ENCODE results near the gene IL1F10.
"Not testable (repeated sequence)": the region's sequence is repeated elsewhere in the genome, so short reads cannot be mapped to it uniquely, and the experiment has no call there.

Gene IL1F10

DNA sequence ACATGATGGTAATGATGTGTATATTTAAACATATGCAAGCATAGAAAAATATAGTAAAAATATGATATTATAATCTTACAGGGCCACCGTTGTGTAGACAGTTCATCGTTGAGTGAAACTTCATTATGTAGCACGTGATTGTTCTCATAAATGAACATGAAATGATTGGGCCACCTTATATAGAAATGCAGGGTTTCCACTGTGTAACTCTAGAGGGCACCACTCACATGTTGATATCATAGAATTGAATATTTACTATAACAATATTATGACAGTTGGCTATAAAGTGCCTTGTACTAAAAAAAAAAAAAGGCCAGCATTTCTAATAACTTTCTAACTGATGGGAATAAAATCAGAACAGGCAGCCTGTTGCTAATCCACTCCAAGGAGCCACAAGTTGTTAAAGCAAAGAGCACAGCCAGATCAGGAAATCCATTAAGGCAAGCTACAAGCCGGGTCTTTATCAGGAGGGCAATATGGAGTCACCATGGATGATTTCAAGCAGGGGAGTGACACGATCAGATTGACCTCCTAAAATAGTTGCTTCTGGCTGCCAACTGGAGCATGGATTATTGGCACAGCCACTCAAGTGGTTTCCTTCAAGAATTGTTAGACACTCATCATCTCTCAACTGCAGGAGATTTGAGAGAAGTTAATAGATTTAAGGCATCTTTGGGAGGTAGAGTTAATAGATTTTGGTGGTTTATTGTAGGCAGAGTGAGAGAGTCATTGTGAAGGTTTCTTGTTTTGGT is 16.7 kb downstream of the IL1F10 start:
- DNase-seq = peak; percentile 24

DNA sequence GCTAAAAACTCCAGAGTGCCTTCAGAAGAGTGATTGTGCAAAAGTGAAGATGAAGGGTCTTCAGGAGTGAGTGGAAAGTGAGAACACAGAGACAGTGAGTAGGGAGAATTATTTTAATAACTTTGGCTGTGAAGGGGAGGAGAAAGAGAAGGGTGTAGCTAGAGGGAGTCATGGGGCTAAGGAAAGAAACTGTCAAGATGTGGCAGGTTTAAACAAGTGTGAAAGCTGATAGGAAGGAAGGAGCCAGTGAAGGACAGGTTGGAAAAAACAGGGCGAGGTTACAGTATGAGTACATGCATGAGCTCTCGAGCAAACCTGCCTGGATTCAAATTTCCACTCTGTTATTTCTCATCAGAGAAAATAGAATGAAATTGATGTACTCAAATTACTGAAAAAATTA is 17.8 kb downstream of the IL1F10 start:
- no peak for DNase-seq

DNA sequence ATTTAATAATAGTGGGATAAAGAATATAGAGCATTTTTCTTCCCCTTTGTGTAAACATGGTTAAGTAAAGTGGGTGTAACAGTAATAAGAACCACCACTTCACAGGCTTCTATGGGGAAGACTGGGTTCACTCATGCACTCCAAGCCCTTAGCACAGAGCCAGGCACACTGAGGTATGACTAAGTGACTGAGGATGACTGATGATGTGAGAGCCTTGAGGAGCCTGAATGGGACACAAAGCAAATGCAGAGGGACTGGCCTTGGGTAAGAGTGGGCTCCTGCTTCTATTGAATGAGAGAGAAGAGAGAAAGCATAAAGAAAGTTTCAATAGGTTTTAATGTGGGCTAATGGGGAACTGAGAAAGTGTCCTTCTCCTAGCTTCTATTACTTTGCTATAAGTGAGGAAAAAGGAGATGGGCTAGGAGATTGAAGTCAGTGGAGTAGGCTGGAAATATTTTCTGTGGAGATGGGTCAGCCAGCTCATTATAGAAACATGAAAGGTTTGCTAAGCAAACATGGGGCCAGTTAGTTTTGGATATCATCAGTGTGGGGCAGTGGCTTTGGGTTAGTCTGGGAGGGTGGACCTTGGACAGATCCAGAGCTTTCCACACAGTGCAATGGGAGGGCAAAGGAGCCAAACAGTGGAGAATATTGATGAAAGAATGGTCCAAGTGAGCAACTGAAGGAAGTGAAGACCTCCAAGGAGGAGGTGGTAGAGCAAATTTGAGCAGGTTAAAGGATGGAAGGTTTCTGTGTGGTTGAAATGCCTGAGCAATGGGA is 20.6 kb downstream of the IL1F10 start:
- no peak for DNase-seq

DNA sequence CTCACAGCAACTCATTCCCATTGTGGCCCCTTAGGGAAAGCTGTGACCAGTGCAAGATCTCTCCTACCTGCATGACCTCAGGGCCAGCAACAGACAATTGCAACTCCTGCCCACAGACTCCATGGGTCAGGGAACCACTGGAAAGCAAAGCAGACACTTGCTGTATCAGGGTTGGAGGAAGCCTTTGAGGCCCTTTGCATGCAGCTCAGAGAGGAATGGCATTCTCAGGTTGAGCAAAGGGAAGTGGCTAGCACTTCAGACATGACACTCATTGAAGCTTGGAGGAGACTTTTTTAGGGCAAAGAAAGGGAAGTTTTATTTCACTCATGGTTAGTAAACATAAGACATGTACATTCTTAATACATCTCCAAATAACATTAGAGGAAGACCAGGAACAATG is 22.1 kb downstream of the IL1F10 start:
- DNase-seq = peak; percentile 6

DNA sequence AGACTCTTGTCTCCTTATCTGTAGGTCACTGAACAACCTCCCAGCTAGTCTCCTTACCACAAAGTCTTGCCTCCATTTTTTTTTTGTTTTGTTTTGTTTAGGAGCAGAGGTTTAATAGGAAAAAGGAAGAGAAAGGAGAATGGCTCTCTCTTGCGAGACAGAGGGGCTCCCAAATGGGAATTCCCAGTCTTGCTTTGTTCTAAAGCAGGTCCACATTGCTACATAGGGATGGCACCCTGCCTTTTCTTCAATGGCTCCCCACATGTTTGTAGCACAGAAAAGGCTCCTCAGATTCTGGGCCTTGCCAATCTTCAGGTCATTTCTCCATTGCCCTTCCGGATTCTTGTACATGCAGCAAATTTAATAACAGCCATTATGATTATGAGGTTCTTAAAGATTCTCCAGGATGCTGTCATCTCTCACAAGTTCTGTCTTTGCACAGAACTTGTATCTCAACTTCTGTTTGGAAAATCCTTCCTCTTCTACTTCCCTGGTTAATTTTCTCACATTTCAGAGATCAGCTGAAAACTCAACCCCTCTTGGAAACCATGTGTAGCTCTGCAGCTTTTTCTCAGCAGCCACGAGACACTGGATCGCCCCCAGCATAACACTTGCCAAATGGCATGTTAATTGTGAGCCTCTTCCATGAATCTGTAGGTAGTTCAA is 23.6 kb downstream of the IL1F10 start:
- DNase-seq = no peak

DNA sequence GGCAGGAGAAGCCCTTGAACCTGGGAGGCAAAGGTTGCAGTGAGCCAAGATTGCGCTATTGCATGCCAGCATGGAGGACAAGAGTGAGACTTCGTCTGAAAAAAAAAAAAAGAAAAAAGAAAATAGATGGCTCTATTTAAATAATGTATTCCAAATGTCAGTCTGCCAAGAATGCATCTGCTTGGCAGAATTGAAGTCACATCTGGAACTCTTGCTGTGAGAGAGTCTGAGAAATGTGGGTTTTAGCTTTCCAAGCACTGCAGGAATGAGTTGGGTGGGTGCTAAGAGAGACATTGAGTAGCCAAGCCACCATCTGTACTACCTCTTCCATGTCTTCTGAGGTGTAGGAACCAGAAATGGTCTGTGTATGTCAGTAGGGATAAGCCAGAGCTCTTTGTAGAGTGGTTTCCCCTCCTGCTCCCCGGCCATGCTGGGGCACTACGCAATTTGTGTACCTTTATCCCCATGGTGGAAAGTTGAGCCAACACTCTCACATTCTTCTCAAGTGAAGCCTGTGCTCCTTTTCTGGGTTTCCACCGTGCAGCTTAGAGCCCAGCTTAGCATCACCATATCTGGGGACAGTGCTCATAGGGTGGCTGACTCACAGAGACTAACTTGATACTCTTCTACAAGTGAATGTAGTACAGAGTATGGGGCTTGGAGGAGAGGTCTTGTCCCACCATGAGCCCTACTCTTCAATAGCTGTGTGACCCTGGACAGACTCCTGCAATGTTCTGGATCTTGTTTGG is 25.3 kb downstream of the IL1F10 start:
- no peak for DNase-seq

DNA sequence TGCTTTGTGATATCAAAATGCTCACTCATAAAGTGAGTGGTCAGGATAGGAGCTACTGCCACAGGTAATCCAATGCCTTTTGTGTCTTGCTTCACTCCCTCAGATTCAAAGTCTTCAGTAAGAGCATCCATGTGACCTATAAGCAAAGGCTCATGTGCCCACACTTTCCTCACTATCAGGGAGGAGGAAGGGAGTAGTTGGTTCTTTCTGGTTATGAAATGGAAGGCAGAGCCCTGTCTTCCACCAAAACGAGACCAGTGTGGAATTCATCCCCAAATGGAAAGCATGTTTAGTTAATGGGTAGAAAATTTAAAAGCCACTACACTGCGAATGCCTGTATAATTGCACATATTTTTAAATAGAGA is 25.8 kb downstream of the IL1F10 start:
- no peak for DNase-seq

DNA sequence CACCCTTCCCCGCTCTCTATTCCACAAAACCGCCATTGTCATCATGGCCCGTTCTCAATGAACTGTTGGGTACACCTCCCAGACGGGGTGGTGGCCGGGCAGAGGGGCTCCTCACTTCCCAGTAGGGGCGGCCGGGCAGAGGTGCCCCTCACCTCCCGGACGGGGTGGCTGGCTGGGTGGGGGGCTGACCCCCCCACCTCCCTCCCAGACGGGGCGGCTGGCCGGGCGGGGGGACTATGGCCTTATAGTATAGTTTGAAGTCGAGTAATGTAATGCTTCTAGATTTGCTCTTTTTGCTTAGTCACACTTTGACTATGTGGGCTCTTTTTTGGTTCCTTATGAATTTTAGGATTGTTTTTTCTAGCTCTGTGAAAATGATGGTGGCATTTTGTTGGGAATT is 28.5 kb downstream of the IL1F10 start:
- not testable (repeated sequence) for DNase-seq

DNA sequence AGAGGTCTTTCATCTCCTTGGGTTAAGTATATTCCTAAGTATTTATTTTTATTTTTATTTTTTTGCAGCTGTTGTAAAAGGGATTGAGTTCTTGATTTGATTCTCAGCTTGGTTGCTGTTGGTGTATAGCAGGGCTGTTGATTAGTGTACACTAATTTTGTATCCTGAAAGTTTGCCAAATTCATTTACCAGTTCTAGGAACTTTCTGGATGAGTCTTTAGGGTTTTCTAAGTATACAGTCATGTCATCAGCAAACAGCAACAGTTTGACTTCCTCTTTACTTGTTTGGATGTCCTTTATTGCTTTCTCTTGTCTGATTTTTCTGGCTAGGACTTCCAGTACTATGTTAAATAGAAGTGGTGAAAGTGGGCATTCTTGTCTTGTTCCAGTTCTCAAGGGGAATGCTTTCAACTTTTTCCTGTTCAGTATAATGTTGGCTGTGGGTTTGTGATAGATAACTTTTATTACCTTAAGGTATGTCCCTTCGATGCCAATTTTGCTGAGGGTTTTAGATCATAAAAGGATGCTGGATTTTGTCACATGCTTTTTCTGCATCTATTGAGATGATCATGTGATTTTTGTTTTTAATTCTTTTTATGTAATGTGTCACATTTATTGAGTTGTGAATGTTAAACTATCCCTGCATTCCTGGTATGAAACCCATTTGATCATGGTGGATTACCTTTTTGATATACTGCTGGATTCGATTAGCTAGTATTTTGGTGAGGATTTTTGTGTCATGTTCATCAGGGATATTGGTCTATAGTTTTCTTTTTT is 29.3 kb downstream of the IL1F10 start:
- not testable (repeated sequence) for DNase-seq

DNA sequence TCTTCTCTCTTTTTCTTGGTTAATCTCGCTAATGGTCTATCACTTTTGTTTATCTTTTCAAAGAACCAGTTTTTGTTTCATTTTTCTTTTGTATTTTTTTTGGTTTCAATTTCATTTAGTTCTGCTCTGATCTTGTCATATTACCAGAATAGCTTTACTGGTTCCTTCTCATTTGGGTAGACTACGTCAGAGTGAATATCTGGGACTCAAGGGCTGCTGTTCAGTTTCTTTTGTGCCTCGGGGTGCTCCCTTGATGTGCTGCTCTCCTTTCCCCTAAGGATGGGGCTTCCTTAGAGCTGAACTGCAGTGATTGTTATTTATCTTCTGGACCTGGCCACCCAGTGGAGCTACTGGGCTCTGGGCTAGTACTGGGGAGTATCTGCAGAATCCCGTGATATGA is 30.3 kb downstream of the IL1F10 start:
- no peak for DNase-seq

DNA sequence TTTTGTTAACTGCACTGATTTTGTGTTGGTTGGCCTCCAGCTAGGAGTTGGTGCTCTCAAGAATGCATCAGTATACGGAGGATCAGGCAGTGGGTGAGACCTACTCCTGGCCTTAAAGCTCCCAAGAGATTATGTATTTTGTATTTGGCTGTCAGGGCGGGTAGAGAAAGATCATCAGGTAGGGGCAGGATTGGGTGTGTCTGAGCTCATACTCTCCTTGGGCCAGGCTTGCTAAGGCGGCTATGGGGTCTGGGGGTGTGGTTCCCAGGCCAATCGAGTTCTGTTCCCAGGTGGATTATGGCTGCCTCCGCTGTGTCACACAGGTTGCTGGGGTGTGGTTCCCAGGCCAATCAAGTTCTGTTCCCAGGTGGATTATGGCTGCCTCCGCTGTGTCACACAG is 30.8 kb downstream of the IL1F10 start:
- no peak for DNase-seq

DNA sequence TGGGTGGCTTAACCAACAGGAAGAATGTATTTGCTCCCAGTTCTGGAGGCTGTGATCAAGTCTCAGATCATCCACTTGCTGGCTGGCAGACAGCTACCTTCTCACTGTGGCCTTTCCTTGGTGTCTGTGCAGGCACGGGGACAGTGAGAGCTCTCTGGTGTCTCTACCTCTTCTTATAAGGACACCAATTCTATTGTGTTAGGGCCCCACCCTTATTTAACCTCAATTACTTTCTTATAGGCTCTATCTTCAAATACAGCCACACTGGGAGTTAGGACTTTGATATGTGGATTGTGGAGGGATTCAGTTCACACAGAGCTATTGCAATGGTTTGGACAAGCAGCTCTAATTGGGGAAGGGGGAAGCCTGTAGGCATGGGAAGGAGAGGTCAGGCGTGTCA is 34.4 kb downstream of the IL1F10 start:
- DNase-seq = no peak

DNA sequence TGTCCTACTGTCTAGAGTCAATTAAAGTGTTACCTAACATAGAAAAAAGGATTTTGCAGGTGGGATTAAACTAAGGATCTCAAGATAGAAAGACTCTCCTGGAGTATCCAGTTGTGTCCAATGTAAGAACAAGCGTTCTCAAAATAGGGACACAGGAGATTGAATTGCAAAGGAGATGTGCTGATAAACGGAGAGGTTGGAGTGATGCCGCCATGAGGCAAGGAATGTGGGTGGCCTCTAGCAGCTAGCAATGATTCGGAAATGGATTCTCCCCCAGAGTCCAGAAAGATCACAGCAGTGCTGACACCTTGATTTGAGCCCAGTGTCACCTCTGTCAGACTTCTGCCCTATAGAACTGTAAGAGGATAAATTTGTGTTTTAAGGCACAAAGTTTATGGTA is 35.5 kb downstream of the IL1F10 start:
- no peak for DNase-seq

DNA sequence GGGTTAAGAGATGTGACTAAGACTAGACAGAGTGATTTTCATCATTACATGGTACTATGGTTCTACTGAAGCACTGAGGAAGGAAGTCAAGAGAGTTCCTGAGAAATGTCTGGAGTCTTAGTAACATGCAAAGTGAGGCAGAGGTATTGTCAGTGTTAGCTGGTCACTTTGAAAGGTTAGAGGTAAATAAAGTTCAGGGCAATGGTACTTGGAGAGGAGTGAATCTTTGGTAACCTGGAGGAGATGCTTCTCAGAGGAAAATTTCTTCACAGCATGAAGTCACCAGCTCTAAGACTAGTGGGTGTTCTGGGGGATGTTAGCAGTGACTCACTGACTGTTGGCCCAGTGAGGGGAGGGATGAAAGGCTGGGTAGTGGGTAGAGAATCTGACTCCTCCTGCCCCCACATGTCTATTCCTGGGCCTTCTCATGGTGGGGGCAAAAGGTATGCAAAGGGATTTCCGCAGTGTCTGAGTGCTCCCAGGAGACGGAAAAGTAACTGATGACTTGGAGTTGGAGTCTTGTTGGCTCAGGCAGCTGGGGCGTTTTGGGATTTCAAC is 36.4 kb downstream of the IL1F10 start:
- DNase-seq = no peak

DNA sequence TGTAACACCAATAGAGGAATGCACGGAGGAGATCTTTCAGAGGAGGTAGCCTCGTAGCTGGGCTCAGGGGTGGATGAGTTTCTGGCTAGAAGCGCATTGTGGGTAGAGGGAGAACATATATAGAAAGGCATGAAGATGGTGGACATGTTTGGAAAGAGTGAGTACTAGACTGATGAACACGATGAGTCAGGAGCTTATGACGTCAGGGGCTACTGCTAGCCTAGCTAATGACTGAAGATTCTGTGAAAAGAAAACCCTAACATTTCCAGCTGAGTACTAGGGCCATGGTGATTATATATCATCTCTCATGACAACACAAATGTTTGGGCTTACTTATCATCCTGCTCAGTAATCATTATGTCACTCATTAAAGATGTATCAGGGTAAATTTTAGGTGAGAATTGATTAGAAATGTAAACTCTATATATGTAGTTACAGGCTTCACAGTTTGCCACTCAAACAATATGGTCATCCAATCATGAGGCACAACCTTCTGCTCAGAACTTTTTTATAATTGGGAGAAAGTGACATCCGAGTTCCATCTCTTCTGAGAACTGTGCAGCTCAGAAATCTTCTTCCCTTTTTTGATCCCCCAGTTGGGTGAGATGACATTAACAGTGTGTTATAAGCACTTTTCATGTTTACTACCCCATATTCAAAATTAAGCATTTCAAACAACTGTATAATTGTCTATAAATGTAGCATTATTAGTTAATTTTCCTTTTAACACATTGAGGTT is 37.4 kb downstream of the IL1F10 start:
- DNase-seq = no peak

DNA sequence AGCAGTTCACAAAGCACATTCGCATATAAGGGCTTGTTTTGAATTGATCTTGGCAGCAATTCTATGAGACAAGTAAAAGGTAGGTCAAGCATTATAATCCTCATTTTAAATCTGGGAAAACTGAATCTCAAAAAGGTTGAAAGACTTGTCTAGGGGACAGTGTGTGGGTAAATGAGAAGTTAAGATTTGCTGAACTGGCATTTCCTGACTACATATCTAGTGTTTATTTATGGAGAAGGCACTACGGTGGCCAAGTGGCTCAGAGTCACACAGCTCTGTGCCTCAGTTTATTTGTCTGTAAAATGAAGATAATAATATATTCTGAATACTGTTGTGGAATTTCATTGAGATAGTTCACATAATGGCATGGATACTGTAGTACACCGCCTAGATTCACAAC is 43.4 kb downstream of the IL1F10 start:
- no peak for DNase-seq

DNA sequence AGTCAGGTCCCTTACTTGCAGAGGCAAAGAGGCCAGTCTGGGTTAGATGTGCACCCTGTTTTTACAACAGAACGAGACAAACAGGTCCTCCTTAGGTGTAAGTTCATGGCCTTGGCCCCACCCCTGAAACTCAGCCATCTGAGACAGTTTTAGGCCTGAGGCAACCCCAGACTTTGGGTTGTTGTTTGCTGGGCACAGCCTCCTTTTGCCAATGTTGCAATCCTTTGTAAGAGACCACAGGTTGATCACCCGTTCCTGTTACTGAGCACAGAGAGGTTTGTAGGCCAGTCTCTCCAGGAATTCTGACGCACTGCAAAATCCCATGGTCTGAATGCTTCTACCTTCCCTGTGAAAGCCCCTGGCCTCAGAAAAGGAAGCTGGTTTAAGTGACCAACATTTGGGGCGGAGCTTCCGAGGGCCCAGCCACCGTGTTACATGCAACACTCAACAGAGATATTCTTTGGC is 44.1 kb downstream of the IL1F10 start:
- DNase-seq = no peak

DNA sequence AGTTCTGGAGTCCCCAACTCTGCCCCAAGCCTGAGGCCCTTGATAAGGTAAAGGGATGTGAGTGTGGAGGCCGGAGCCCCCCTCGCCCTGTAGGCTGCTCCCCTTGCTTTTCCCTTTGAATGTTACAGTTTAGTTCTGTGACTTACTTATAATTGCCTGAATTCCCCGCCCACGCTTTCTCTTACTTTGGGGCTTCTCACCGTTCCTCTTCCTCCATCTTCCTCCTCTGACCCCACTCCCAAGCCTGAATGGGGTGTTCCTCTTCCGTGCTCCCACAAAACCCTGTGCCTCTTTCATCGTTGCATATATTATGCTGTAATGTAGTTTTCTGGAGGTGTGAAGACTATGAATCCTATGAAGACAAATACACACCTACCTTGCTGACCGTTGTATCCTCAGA is 44.7 kb downstream of the IL1F10 start:
- no peak for DNase-seq

DNA sequence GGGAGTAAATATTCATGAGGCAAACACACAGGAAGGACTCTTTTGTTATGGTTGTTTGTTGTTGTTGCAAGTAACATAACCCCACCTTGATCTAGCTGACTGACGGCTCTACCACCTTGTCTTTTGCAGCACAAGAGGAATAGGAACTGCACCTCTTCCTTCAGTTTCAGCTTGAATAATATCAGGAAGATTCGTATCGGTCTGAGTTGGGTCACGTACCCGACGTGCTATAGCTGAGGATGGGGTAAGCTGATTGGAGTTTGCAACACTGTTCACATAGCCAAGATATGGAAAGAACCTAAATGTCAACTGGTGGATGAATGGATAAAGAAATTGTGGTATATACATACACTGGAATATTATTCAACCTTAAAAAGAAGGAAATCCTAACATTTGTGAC is 45.1 kb downstream of the IL1F10 start:
- DNase-seq = no peak

DNA sequence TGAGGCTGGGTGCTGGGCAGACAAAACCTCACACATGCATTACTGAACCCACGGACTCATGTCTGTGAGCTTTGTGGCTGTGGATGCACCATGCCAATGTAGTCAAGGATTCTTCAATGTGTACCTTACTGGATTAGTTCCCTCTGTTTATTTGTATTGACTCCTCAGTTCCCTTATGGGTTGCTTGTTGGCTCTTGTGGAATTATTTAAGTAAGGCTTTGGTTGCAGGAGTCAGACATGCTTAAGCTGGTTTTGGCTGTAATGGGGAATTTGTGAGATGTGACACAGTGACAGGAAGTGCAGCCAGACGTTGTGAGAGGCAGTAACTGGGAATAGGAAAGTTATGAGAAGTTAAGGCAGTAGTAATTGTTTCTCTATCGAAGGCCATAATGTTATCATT is 46.0 kb downstream of the IL1F10 start:
- no peak for DNase-seq

DNA sequence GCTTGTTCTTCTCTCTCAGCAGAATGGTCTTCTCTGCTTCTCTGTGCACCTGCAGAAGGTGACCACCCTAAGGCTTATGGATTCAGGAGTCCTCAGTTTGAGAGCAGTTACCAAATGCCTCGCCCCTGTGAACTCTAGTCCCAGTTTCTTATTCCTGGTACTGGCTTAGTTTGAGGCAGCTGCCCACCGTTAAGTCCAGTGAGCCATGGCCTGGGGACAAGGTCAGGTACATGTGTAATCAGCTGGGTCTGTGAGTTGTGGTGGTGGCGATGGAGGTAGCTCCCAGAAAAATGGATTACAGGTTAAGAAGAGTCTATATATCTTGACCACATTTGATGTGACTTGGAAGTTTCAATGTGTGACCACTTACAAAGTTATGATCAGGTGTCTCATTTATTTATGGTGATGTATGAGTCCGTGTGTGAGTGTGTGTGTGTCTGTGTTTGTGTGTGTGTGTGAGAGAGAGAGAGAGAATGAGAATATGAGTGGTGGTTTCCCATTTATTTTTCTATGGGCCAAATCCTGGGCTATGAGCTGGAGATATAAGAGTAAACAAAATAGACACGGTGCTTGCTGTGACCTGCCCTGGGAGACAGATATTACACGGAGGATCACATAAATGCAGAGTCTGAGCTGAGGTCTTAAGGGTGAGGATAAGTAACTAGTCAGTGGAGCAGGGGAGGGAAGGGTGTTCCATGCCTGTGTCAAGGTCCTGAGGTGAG is 46.6 kb downstream of the IL1F10 start:
- DNase-seq = no peak
